HG03469 (cell line): ENCODE data around the gene HOXB5.

Experiments
- ATAC-seq: cut with Tn5 transposase; IDR thresholded peaks from one replicate; pipeline ENCODE4 v1.9.1; 2021; ENCODE audit warnings: mild to moderate bottlenecking, moderate library complexity, moderate number of reproducible peaks; ENCODE audit not compliant: unreplicated experiment

HOXB5 gene

GRCh38 chr17:48592057-48592514 is 1.5 kb downstream of the HOXB5 start:
- no peak for ATAC-seq

- ATAC-seq, result no peak
These were observed 2.1 kb downstream of the HOXB5 start for GRCh38 chr17:48591255-48592056.

- no peak for ATAC-seq
These were observed 2.9 kb downstream of the HOXB5 start for GRCh38 chr17:48590607-48591161.

- ATAC-seq, result no peak
These were observed 3.6 kb downstream of the HOXB5 start, which contains the start of gene HOXB3 for GRCh38 chr17:48589831-48590606. TSS of gene HOXB3 (minus strand) at chr17:48590241. CDS start at chr17:48552474, 37,767 bp downstream.

GRCh38 chr17:48589060-48589830 is 4.3 kb downstream of the HOXB5 start:
- ATAC-seq, result no peak

GRCh38 chr17:48588528-48588927 is 5.1 kb downstream of the HOXB5 start:
- no peak for ATAC-seq

- no peak for ATAC-seq
These were observed 5.5 kb downstream of the HOXB5 start for GRCh38 chr17:48588074-48588415.

GRCh38 chr17:48587276-48588073 is 6.1 kb downstream of the HOXB5 start:
- no peak for ATAC-seq

GRCh38 chr17:48586355-48587258 is 7.0 kb downstream of the HOXB5 start:
- ATAC-seq, result no peak

- ATAC-seq, result no peak
These were observed 9.3 kb downstream of the HOXB5 start for GRCh38 chr17:48584223-48584741.

GRCh38 chr17:48583708-48584222 is 9.8 kb downstream of the HOXB5 start:
- no peak for ATAC-seq

GRCh38 chr17:48582750-48583069 is 10.9 kb downstream of the HOXB5 start:
- ATAC-seq, result no peak

GRCh38 chr17:48579760-48580554 is 13.6 kb downstream of the HOXB5 start:
- ATAC-seq, result no peak

GRCh38 chr17:48579471-48579759 is 14.2 kb downstream of the HOXB5 start:
- ATAC-seq, result no peak

- ATAC-seq, result no peak
These were observed 14.7 kb downstream of the HOXB5 start for GRCh38 chr17:48578616-48579470.

GRCh38 chr17:48577946-48578615 is 15.5 kb downstream of the HOXB5 start, which contains the start of gene HOXB4:
TSS of gene HOXB4 (minus strand) at chr17:48578350. CDS start at chr17:48578319, 31 bp downstream.
- ATAC-seq, result no peak
